ENCODE data around the gene LGALS3.

LGALS3 gene

DNA sequence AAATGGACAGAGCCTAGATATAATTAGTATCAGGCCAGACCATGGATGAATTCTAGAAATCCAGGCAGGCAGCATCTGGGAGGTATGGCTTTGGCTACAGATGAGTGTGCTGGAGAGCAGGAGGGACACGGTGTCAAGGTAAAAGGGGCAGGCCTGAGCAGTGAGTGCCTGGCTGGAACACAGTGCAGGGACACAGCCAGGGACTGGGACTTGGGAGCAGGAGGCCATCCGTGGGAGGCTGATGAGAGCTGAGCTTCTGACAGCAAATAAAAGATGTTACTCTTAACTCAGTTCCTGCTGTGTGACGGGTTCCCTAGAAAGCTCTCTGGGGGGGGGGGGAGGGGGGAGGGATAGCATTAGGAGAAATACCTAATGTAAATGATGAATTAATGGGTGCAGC, 13.6 kb upstream of the LGALS3 start:
- no peak for DNase-seq

GRCh38 chr14:55115861-55116245, 13.2 kb upstream of the LGALS3 start:
- no peak for DNase-seq

- no peak for DNase-seq
Observed at GRCh38 chr14:55116246-55117030, 12.6 kb upstream of the LGALS3 start.

DNA sequence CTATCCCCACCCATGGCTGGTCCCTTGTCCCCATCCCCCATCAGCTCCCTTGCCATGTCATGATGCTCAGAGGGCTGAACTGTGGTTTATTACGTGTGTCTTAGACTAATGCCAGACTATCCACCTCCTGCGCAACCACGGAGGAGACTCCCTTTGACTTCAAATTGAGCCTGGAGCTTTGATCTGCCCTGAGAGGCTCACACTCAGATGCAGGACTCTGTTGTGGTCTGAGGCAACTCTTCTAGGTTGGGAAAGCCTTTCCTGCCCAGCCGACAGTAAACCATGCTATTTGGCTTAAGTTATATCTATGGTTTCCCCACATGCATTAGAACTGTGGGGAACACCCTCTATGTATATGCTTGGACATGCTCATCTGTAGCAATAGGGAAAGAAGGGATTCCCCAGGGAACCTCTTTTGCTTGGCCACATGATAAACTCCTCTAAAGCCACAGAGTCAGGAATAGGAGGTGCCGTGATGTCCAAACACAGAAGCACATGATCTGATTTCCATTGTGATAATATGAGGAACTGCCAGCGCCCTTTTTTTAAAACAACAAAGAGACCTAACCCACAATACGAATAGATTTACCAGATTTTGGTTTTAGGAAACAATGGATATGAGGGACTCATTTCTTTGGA, 11.1 kb upstream of the LGALS3 start:
- DNase-seq, result peak; percentile 94 to 100

DNA sequence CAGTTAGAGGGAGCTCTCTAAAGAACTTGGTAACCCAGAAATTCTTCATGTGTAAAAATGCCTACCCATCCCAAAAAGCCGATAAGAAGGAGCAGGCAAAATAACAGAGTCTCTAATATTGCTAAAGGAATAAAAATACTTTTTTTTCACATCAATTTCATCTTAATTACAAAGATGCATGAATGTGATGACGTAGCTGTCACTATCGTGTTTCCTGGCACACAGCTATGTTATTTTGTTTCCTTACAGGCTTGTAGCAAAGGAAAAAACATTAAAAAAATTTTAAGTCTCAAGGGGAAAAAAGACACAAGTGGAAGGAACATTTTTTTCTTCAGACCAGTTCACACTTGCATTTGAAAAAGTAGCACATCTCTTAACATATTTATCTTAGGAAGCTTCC, 10.3 kb upstream of the LGALS3 start:
- DNase-seq, result no peak

DNA sequence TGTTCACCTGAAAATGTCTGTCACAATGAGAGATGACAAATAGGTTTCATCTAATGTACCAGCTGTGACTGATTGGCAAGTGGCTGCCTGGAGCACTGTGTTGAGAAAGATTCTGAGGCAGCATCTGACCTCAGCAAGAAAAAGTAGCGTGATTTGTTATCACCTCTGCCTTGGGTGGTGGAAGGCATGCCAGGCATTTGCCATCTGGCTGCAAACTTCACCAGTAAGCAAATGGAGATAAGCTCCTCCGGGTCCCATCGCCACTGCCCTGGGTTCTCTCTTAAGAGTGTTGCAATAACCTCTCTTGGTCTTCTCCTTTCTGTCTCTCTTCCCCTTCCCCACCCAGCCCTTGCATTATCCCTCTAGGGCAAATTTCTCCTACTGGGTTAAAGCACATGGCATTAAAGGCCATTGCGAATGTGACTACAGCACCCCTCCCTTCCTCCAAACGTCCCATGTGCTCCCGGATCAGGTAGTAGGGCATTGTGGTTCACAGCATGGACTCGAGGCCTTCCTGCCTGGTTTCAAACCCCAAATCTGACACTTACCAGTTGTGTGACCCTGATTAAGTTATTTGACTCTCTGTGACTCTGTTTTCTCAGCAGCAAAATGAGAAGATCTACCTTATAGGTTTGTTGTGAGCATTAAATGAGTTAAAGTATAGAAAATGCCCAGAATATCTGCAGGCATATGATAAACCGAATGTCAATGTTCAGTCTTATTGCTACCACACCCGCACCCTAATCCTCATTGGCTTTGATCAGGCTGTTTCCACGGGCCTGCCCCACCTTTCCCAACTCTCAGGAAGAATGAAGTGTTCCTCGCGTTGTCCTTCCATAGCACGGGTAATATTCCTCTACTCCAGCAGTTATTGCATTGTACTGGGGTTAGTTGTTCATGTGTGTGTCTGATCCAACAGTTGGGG, 8.2 kb upstream of the LGALS3 start:
- DNase-seq, result peak in 1 of 2 donors; percentile 64

DNA sequence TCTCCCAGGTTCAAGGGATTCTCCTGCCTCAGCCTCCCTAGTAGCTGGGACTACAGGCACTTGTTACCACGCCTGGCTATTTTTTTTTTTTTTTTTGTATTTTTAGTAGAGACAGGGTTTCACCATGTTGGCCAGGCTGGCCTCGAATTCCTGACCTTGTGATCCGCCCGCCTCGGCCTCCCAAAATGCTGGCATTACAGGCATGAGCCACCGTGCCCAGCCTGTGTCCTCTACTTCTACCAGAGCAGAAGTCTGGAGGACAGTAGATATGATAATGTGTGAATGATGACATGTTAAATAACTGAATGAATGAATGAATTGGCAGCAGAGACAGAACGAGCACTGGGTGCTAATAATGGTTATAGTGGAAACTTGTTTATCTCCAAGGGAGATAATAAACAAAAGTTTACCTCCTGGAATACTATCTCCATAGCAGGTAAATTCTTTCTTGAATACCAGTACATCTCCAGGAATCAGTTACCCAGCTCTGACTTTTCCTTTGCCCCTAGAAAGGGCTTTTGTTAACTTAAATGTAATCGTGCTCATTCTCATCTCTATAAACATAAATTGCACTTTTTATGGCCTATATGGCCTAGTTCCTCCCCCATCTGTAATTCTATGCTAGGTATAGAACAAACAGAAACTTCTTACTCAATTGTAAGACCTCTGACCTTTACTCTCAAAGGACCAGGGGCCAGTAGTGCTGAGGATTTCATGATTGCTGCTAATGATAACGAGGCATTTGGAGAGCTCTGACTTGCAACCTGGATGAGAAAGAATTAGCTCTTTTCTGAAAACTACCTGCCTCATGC, 7.2 kb upstream of the LGALS3 start:
- DNase-seq, result no peak

- DNase-seq, result no peak
Observed at GRCh38 chr14:55122440-55122986, 6.5 kb upstream of the LGALS3 start.

- DNase-seq, result peak; percentile 75 to 93
Observed at GRCh38 chr14:55123101-55123500, 6.0 kb upstream of the LGALS3 start.

- DNase-seq, result no peak
Observed at GRCh38 chr14:55123852-55124639, 5.0 kb upstream of the LGALS3 start.

- DNase-seq, result no peak
Observed at GRCh38 chr14:55124774-55125386, 4.2 kb upstream of the LGALS3 start.

GRCh38 chr14:55125403-55125802, 3.6 kb upstream of the LGALS3 start:
- DNase-seq, result peak; percentile 70 to 85

DNA sequence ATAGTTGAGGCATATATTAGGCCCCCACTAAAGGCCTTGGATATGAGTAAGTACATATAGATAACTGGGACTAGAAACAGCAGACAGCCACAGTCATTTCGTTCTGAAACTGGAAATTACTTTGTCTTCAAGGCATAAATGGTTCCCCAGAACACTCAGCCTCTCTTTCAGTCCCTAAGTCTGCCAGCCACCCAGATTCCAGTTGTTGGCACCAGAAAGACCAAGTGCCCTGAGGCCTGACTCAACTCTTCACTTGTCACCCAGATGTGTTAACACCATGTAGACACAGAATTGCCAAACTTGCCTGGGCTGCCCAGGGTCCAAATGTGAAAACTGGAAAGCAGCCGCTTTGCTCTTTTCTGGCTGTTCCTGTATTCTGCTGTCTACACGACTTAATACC, 3.0 kb upstream of the LGALS3 start:
- DNase-seq, result peak in 1 of 2 donors; percentile 45

- DNase-seq, result peak in 1 of 2 donors; percentile 62
Observed at GRCh38 chr14:55126932-55127459, 2.1 kb upstream of the LGALS3 start.

- DNase-seq, result no peak
Observed at GRCh38 chr14:55127460-55127951, 1.5 kb upstream of the LGALS3 start.

DNA sequence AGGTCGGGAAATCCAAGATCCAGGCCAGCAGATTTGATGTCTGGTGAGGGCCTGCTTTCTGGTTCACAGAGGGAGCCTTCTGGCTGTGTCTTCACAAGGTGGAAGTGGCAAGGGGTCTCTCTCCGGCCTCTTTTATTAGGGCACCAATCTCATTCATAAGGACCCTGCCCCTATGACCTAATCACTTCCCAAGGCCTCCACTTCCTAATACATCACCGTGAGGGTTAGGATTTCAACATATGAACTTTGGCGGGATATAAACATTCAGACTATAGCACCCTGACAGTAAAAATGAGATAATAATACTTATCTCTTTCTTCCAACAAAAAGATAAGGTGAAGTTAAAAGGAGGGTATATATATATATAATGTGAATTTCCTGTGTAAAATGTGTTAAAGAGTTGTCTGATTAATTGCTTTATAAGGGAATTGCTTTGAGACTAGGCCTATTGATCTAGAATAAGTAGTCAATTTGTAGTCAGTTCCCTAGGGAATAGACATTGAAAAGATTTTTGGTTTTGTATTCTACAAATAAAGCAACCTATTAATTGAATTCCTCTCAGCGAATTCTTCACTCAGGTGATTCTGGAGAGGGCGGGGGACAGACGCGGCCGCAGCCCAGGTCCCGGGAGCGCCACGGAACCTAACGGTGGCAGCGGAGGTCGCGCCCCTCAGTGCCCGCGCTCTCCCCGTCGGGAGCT, 516 bp upstream of the LGALS3 start:
- DNase-seq, result peak in 1 of 2 donors; percentile 31

- peak; percentile 92 to 95 for DNase-seq
Observed at GRCh38 chr14:55129428-55130195, 560 bp downstream of the LGALS3 start.

DNA sequence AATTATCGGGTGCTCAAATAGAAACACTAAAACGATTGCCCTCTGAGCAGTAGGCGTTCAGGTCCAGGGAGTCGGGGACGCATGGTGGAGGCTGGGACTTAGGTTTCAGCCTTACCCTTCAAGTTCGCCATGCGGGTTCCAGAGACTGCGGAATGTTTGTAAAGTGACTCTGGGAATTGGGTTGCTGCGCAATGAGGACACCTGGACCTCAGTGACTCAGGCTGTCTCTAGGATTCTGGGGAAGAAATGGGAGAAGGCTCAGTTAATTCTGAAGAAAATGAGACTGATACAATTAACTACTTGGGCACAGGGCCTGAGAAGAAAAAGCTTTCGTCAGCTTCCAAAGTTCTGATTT, 1.1 kb downstream of the LGALS3 start:
- DNase-seq, result no peak

All from inflammatory macrophage treated with lipopolysaccharide for 1 hour (primary cell).